Erythroblast (primary cell): ENCODE results near the gene ANKRD28.

Experiments
- GATA1 ChIP-seq: IDR thresholded peaks from 2 replicates; pipeline ENCODE4 v1.6.1; 2011; ENCODE audit warnings: low read depth, mild to moderate bottlenecking, control low read depth, low read length, moderate library complexity
- POLR2A ChIP-seq: IDR thresholded peaks from 2 replicates; pipeline ENCODE4 v1.6.1; 2011; ENCODE audit warnings: mild to moderate bottlenecking, low read length

DNA sequence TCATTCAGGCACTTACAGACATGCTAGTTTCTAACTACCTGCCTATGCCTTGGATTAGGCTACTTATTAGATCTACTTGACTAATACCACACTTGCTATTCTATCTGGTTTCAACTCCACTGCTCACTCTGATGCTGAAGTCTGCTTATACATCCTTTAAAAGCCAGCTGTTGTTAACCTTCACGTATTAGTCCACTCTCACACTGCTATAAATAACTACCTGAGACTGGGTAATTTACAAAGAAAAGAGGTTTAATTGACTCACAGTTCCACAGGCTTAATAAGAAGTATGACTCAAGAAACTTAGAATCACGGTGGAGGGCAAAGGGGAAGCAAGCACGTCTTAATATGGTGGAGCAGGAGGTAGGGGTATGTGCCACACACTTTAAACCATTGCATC is 47.7 kb upstream of the ANKRD28 start:
- TF ChIP-seq POLR2A (no peak), GATA1 (no peak)
